HG02884 (cell line): Measurements from ENCODE around the gene NPTXR.
A peak's percentile ranks its signal among the peaks of the same experiment; 100 is the strongest.

Source experiments
- ATAC-seq: cut with Tn5 transposase; IDR thresholded peaks from one replicate; pipeline ENCODE4 v1.9.1; 2021; ENCODE audit warnings: mild to moderate bottlenecking, moderate library complexity; ENCODE audit not compliant: unreplicated experiment

The NPTXR gene

DNA sequence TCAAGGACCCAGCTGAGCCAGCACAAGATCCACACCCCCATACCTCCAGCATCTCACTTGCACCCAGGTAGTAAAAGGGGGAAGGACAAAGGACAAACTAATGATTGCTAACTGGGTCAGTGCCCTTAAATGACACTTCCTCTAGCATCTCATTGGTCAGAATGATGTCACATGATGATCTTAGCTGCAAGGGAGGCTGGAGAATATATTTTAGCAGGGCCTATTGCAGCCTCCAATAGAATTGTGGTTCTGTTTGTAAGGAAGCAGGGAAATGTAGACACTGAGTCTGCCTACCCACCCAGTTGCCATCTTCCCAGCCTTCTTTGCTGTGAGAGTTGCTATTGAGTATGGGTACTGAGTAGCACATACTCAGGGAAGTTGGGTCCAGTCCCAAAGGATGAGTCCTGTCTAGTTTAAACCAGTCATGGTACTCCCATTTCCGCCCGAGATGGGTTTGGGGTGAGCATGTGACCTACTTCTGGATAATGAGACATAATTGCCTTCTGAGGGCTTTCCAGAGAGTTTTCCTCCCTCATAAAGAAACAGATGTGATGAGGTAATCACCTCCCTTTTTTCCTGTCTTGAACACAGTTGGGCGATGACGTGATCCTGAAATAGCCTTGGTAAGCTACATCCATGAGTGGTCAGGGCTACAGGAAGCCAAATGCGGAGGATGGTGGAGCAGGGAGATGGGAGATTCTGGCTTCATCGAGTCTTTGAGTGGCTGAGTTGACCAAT is 44.4 kb downstream of the NPTXR start:
- no peak for ATAC-seq

DNA sequence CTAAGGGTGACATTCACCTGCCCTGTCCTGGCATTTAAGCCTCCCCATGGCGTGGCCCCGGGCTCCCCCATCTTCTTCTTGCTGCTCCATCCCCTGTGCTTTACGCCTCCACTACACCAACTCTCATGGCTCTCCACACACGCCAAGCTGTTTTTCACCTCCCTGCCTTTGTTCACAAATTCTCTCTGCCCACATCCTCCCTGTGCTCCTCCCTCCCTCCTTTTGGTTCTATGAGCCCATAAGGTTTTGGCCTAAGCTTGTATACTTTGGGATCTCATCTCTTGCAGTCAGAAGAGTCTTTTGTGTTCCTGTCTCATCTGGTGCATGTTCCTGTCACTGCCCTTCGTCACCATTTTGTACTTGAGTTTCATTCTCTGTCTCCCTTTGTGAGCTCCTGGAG is 45.3 kb downstream of the NPTXR start:
- no peak for ATAC-seq

DNA sequence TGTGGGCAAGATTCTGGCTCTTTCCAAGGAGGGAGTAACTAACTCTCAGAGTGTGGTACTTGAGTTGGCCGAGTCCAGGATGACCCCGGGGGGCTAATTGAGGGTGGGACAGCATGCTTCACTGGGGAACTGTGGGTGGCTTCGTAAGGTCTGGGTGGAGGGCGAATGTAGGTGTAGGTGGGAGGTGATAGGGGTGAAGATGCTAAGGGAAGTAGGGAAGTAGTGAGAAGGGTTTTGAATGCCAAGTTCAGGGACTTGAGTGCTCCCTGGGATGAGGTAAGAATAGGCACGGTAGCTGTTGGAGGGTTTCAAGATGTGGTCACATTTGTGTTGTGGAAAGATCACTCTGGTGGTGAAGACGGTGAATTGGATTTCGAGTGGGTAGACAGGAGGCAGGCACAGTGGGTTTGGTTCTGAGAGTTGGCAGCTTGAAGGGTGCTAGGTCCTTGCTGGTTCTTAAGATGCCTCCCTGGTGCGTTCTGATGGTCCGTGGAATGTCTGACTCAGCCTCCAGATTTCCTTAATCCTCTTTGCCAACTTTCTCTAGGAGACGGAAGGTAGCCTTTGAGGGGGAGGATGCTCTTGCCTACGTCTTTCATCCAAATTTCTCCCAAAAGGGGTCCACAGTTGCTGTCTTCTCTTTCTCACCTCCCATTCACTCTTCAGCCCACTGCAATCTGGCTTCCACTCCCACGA is 47.4 kb downstream of the NPTXR start:
- ATAC-seq, result no peak

DNA sequence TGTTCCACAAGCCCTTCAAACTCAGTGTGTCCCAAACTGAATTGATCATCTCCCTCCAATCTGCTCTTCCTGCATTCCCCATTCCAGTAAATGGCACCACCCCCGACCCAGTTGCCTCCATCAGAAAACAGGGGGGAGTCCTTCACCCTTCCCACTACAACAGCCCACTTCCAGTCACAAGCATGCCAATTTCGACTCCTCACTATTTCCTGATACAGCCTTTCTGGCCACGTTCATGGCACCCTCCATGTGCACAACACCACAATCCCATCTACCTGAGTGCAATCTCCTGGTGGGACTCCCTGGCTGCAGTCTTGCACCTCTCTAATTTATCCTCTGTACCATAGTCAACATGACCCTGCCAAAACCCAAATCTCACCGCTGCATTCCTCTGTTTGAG is 48.3 kb downstream of the NPTXR start:
- ATAC-seq, result no peak

GRCh38 chr22:38793721-38794466 is 49.9 kb downstream of the NPTXR start, which contains the start of gene DNAL4:
Gene DNAL4, minus strand, starts transcription at chr22:38794143. Its CDS starts 11,412 bp downstream, at chr22:38782731.
- ATAC-seq, result peak; percentile 86

- ATAC-seq, result no peak
Measured at GRCh38 chr22:38793317-38793716, 50.5 kb downstream of the NPTXR start.

DNA sequence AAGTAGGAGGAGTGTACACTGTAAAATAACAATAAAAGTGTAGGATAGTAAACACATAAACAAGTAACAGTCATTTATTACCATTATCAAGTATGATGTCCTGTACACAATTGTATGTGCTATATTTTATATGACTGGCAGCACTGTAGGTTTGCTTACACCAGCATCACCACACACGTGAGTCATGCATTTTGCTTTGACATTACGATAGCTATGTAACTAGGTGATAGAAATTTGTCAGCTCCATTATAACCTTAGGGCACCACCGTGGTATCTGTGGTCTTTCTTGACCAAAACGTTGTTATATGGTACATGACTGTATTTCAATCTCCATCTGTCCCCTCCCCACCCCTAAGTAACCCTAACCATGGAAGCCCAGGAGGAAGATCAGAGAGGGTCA is 51.0 kb downstream of the NPTXR start:
- no peak for ATAC-seq

DNA sequence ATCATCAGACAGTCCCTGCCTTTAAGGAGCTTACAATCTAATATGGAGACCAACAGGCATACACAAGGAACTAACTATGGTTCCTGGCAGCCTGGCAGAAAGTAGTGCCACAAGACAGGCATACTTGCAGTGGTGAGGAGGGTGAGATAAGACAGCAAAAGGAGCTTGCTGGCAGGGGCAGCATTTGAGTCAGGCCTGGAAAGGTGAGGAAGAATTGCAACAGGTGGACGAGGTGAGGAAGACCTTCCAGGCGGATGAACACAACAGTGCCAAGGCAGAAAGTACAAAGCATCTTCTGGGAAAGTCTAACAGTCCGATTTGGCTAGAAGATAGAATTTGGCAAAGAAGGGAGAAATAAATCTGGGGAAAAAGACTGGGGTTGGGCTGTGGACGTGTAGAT is 54.2 kb downstream of the NPTXR start:
- ATAC-seq, result no peak

DNA sequence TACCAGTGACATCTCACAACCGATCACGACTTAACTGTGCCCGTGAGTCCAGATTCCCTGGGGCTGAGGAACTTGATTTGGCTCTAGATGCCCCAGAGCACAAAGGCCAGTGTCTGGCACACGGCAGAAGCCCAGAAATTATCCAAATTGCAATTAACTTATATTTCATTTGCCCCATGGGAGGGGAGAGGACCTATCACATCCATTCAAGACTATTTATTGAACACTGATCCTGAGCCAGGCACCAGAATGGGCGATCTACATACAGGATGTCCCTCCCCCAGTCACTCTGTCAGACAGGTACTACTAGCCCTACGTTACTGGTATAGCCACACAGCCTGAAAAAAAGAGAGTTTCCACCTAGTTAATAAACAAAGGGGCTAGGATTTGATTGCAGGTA is 55.0 kb downstream of the NPTXR start:
- no peak for ATAC-seq

- no peak for ATAC-seq
Measured at GRCh38 chr22:38788021-38788816, 55.6 kb downstream of the NPTXR start.

DNA sequence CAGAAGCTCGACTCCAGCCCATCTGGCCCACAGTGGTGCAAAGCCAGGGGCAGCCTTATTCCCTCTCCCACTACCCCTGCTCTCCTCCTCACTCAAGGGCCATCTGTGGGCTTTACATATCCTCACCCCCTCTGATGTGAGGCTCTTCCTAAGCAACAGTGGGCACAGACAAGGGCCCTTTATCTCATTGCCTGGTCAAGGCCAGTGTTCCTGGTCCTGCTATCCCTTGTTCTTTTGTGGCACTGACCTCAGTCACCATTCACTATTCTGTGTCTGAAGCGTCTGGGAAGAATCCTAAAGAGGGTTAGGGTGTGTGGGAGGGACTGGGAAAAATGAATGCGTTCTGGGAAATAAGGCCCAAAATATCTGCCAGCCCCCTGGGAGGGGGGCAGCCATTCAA is 57.2 kb downstream of the NPTXR start:
- no peak for ATAC-seq

GRCh38 chr22:38784856-38785255 is 59.0 kb downstream of the NPTXR start:
- ATAC-seq, result no peak

- ATAC-seq, result no peak
Measured at GRCh38 chr22:38784035-38784434, 59.8 kb downstream of the NPTXR start.

DNA sequence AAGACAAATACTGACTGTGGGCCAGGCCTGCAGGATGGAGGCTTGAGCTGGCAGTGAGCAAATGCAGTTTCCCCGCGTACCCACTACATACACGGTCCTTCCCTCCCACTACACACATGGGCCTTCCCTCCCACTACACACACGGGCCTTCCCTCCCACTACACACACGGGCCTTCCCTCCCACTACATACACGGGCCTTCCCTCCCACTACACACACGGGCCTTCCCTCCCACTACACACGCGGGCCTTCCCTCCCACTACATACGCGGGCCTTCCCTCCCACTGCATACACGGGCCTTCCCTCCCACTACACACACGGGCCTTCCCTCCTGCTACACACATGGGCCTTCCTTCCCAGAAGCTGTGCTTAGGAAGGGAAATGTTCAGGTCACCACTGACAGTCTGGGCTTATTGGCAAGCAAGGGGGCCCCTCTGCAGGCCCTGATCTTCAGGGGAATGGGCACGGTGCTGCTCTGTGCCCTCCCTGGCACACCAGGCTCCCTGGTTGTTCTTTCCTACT is 60.7 kb downstream of the NPTXR start:
- no peak for ATAC-seq

GRCh38 chr22:38782402-38783094 is 61.3 kb downstream of the NPTXR start:
- ATAC-seq, result no peak

- ATAC-seq, result no peak
Measured at GRCh38 chr22:38781033-38781432, 62.8 kb downstream of the NPTXR start.

- no peak for ATAC-seq
Measured at GRCh38 chr22:38777087-38777671, 66.6 kb downstream of the NPTXR start.

DNA sequence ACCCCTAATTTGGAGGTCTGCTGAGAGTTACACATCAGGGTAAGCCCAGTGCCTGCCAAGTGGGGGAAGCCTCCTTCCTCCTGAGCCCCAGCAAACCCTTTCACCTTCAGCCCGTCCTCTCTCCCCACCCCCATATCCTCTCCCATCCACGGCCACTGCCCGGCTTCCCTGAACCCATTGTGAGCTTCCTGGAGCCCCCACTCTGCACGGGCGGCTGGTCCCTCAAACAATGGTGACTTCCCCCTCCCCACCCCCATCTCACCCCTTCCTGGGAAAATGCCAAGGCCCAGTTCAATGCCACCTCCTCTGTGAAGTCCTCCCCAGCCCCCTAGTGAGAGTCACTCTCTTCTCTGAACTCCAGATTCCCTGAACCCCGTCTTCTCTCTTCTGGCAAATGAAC is 67.7 kb downstream of the NPTXR start:
- ATAC-seq, result no peak

DNA sequence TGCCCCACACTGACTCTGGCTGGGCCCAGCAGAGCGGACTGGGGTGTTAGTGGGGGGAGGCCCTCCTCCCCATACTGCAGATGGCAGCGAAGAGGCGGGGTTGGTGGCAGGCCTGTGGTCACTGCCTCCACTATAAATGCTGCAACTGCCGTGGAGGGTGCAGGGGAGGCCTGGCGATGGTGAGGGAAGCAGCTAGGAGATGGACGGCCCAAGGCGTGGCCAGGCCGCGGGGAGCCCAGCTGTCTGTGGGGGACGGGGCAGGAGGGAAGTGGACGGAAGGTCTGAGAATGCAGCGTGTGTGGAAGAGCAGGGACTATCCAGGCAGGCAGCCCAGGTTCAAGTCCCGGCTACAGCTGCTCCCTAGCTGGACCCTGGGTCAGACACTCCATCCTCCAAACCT is 68.2 kb downstream of the NPTXR start:
- ATAC-seq, result no peak
